ENCODE data around the gene SMARCA5.

The SMARCA5 gene

GRCh38 chr4:143513314-143514168 lies at the start of gene SMARCA5:
TSS of gene SMARCA5 (plus strand) at chr4:143513702. CDS start at chr4:143513925, 223 bp downstream.
- peak within 1 kb of the TSS; percentile 78 for H3K4me3 ChIP-seq (replicated peaks; ENCODE audit: low read depth, low read length)
- DNase-seq (ENCODE audit: extremely low read depth, low read depth) = peak; percentile 97
- TF ChIP-seq CTCF (IDR thresholded peaks at IDR 0.05; ENCODE audit: low read depth, low read length, missing control alignments) = no peak

DNA sequence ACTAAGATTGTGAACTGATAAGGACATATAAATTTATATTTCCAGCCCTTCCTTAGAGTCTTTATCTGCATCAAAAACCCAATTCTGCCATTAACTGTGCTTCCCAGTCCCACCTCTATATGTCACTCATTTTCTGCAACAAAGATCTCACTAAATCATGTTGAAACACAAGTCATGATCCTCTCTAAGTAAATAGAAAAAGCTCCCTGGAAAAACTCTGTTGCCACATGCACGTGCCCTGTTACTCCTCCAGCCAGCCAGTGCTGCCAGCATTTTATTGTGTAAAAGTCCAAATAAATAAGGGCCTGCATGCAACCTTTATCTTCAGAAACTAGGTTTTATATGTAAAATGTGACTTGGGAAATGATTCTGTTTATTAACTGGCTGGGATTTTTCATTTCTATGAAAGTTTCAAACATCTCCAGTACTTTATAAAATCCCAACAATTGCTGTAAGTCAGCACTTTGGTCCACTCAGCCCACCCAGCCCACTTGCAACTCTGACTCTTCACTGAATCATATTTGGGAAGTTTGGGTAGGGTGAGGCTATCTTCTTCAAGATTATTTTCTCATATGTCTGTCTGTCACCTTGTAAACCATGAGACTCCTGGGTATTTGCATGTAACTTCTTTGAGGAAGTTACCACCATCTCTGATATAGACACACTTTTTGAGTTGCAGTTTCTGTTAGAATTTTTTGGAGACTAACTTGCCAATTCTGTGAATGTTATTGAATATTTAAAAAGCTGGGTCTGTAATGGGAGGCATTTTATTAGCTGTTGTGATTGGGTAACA lies 40.0 kb upstream of the SMARCA5 start:
- TF ChIP-seq CTCF (IDR thresholded peaks at IDR 0.05; ENCODE audit: low read depth, low read length, missing control alignments) = no peak
- H3K4me3 ChIP-seq (replicated peaks; ENCODE audit: low read depth, low read length) = no peak overlapping the region
- DNase-seq (ENCODE audit: extremely low read depth, low read depth) = no peak

DNA sequence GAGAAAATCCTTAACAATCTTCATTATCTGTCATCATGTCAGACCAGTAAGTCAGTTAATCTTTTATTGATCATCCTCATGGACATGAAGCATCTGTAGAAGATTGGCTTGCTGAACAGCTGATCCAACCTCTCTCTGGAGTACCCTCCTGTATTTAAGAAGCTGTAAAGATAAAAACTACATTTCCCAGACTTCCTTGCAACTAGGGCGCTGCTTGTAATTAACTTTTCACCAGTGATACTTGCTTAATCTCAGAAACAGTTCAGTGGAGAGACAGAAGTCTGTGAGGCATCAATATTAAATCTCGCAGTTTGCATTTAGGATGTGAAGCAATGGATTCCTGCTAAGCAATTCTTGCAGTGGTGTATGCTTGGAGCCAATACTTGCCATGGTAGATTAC lies 36.0 kb upstream of the SMARCA5 start:
- no peak for DNase-seq (ENCODE audit: extremely low read depth, low read depth)
- no peak overlapping the region for H3K4me3 ChIP-seq (replicated peaks; ENCODE audit: low read depth, low read length)
- TF ChIP-seq CTCF (IDR thresholded peaks at IDR 0.05; ENCODE audit: low read depth, low read length, missing control alignments) = no peak

DNA sequence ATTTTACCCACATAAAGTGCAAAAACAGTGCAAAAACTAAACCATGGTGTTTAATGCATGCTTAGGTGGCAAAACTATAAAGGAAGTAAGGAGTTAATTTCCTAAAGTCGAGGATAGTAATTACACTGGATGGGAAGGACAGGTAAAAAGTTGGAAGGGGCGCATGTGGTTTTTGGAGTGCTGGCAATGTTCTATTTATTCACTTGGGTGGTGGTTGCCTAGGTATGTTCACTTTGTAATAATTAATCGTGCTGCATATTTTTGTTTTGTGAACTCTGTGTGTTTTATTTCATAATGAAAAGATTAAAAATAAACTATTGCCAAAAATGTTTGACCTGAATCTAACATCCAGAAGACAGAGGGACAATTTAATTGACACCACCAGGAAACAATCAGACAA lies 32.1 kb upstream of the SMARCA5 start:
- TF ChIP-seq CTCF (IDR thresholded peaks at IDR 0.05; ENCODE audit: low read depth, low read length, missing control alignments) = no peak
- no peak for DNase-seq (ENCODE audit: extremely low read depth, low read depth)
- H3K4me3 ChIP-seq (replicated peaks; ENCODE audit: low read depth, low read length) = no peak overlapping the region

GRCh38 chr4:143482840-143483239 lies 30.7 kb upstream of the SMARCA5 start:
- peak; percentile 46 for TF ChIP-seq CTCF (IDR thresholded peaks at IDR 0.05; ENCODE audit: low read depth, low read length, missing control alignments)
- peak; percentile 32 for DNase-seq (ENCODE audit: extremely low read depth, low read depth)
- H3K4me3 ChIP-seq (replicated peaks; ENCODE audit: low read depth, low read length) = no peak overlapping the region

GRCh38 chr4:143486314-143486713 lies 27.2 kb upstream of the SMARCA5 start:
- no peak for DNase-seq (ENCODE audit: extremely low read depth, low read depth)
- no peak overlapping the region for H3K4me3 ChIP-seq (replicated peaks; ENCODE audit: low read depth, low read length)
- TF ChIP-seq CTCF (IDR thresholded peaks at IDR 0.05; ENCODE audit: low read depth, low read length, missing control alignments) = no peak
